GM18499 (cell line): Measurements from ENCODE around the gene CMAS.
"Not testable (repeated sequence)": the region's sequence is repeated elsewhere in the genome, so short reads cannot be mapped to it uniquely, and the experiment has no call there.

Source experiments
- ATAC-seq: cut with Tn5 transposase; IDR thresholded peaks from one replicate; pipeline ENCODE4 v1.9.1; 2021; ENCODE audit warnings: moderate number of reproducible peaks; ENCODE audit not compliant: insufficient read depth, unreplicated experiment

CMAS gene

DNA sequence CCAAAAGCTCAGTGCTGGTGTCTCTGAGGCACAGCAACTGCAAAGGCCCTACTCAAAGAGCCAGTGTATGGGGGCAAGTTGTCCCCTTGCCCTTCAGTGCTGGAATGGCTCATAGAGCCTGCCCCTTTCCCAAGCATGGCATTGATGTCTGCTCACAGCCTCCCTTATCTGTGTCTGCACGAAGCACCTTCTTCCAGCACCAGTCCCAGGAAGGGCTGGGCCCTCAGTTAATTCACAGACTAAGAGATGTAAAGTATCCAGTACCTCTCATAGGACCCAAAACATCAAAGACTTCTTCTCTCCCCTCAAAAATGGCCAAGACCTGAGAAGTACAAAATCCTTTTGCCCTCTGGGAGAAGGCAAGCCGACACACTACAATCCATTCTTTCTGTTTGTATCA is 1.6 kb upstream of the CMAS start:
- ATAC-seq: no peak

DNA sequence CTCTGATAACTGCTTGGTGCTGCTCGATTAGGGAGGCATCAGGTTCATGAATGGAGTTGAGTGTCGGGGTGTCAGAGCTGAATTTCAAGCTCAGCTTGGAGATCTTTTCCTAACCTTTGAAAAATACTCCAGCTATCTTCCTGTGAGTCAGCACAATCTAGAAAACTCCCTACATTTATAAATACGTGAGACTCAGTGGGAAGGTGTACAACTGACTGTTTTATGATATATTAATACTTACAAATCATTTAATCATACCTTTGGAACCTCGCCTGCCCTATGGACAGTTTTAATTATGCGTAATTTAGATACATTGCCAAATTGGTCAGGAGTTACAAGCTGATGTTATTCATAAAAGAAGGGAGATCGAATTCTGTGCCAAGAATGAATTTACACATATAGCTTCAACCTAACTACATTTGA is 961 bp downstream of the CMAS start:
- ATAC-seq: no peak

DNA sequence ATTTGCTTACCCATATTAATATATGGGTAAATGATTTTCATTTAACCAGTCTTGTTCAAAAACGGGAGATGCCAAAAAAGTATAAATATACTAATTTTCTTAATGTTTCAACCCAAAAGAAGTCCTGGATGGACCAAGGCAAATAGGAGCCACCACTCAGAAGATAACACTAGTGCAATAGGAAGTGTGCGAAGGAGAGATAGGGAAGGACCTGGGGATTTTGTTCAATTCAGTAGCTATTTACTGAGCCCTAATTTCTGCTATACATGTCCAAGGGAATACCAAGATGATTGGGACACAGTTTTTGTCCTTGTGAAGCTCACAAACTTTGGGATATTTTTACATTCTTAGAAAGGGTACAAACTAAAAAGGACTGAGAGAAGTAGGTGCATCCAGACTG is 1.5 kb downstream of the CMAS start:
- ATAC-seq: no peak

DNA sequence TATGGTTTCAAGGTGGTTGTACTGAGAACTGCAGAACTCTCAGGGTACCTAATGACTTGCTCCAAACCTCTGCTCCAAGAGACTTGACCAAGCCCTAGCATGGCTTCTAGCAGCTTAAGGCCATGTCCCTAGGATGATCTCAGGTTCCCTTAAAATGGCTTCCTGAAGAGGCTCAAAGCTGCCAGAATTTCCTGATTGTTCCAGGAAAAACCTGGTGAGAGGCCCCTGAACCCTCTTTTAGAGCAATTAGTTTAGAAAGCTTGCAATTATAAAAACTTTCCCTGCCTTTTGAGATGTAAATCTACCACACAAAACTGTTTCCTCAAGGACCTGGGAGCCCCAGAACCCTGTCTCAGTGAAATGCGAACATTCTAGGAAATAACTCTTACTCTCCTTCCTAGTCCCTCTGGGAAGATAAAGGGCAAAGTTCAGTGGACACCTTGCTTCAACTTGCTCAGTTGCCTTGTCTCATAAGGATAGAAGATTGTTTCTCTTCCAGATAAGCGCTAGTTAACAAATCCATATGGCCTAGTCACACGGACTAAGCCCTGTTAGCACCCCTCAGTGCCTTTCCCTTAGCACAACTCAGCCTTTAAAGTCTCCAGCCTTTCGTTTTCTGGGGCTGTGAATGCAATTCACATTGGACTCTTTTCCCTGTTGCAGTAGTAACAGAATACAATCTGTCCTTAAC is 2.5 kb downstream of the CMAS start:
- no peak for ATAC-seq

DNA sequence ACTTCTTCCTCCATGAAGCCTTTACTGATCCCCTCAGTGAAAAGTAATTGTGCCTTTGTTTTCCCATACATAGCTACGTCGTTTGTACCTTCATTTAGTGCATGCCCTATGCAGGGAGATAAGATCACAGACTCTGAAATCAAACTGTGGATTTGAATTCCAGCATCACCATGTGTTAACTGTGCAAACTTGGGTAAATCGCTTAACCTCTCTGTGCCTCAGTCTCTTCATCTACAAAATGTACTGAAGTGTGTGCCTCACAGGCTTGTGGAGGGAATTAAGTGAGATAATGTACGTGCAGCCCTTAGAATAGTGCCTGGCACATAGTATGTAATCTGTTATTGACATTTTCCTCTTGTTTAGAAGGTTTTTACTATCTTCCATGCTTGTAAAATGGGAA is 4.1 kb downstream of the CMAS start:
- no peak for ATAC-seq

DNA sequence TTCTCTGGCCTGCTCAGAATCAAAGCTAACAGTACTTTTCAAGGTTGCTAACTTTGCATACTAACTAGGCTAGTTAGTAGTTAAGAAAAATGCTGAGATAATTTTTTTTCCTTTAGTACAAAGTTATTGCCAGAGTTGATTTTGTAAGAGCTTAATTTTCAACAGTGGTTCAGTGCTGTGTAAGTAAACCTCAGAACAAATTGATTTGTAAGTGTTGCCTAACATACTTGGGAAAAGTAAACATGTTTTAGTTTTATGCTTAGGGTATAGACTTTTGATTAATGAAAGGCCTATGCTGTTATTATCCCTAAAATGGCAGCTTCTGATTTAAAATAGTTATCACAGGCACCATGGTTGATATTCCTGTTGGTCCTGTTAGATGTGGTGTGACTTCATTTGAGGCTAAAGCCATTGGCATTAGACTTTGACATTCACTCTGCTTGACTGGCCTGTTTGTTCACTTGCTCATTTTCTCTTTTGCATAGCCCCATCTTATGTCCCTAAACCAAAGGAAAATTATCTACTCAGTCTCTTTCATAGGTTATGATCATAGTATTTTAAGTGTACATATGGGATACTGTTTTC is 5.2 kb downstream of the CMAS start:
- no peak for ATAC-seq

DNA sequence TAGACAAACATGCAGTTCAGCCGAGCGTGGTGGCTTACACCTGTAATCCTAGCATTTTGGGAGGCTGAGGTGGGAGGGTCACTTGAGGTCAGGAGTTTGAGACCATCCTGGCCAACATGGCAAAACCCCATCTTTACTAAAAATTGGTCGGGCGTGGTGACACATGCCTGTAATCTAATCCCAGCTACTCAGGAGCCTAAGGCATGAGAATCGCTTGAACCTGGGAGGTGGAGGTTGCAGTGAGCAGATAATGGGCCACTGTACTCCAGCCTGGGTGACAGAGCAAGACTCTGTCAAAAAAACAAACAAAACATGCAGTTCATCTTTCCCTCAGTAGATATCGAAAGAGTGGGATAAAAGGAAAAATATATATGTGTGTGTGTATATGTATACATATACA is 7.0 kb downstream of the CMAS start:
- ATAC-seq: not testable (repeated sequence)

DNA sequence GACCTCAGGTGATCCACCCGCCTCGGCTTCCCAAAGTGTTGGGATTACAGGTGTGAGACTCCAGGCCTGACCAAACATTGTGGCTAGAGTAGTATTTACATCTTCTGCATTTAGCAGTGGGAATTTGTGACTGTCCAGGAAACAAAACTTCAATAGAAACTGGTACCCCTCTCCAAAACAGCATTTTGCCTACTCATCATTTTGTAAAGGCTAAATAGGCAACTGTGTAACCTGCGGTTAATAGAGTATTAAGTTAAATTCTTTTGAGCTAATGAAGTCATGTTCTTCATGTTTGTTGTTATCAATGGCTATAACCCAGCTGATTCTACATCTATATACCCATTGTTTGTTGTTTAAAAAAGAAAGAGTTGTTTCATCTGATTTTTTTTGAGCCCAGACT is 8.1 kb downstream of the CMAS start:
- no peak for ATAC-seq

DNA sequence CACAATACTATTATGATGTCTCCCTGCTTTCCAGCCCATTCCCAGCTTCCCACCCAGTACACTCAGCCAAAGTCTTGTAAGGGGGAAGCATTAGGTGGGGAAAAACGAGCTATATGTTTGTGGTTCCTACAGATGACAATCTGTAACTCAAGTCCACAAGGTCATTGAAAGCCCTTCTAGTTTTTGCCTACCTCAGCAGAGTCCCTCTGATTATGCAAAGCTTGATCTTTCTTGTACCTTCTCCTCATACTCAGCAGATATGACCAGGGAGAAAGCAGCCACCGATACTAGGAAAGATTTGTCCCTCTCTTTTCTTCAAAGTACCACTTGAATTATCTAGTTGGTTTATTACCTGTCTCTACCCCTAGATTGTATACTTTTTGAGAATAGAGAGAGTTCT is 10.6 kb downstream of the CMAS start:
- no peak for ATAC-seq

DNA sequence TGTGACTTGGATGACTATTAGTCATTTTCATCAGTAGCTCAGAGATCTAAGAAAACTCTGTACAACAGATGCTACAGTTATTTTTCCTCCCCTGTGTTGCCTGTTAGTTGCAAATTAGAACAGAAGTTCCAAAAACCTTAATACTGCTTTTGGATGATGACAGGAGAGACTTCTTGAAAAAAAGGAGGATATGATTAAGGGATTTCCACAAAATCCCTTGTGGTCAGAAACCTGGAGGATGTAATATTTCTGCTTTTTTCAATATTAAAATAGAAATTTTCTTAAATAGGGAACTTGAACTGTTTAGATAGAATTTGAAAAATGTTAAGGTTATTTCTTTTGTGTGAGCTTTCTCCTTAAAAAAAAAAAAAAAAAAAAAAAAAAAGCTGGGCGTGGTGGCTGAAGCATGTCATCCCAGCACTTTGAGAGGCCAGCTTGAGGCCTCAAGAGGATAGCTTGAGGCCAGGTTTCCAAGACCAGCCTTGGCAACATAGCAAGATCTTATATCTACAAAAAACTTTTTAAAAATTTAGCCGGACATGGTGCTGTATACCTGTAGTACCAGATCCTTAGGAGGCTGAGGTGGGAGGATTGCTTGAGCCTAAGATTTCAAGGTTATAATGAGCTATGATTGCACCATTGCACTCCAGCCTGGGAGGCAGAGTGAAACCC is 14.1 kb downstream of the CMAS start:
- ATAC-seq: no peak

DNA sequence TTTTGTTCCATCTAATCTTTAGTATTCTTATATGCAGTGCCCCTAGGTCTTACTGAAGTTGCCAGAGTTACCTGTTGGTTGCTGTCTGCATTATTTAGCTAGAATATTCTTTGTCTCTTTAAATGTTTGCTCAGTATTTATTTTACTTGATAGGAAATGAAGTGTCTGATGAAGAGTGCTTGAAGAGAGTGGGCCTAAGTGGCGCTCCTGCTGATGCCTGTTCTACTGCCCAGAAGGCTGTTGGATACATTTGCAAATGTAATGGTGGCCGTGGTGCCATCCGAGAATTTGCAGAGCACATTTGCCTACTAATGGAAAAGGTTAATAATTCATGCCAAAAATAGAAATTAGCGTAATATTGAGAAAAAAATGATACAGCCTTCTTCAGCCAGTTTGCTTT is 18.9 kb downstream of the CMAS start:
- no peak for ATAC-seq

DNA sequence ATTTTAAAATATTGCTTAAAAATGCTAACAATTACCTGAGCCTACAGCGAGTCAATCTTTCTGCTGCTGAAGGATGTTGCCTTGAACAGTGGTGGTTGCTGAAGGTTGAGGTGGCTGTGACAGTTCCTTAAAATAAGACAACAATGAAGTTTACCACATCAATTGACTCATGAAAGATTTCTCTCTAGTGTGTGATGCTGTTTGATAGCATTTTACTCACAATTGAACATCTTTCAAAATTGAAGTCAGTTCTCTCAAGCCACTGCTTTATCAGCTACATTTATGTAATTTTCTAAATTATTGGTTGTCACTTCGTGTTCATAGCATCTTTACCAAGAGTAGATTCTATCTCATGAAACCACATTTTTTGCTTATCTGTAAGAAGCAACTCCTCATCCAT is 20.3 kb downstream of the CMAS start:
- no peak for ATAC-seq

DNA sequence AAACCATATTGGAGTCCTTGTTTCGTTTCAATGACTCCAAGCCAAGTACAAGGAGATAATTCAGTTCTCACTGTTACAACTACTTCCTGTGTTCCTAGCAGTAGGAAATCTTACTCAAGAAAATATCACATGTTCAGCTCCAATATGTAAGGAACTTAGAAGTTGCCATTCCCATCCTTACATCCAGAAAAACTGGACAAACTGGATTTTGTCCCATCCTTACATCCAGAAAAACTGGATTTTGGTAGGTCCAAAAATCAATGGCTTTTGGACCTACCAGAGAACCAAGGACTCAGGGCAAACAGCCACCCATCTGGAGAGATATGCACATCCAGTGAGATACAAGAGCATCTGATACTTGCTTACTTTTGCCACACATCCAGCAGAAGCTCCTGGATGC is 23.8 kb downstream of the CMAS start:
- no peak for ATAC-seq

DNA sequence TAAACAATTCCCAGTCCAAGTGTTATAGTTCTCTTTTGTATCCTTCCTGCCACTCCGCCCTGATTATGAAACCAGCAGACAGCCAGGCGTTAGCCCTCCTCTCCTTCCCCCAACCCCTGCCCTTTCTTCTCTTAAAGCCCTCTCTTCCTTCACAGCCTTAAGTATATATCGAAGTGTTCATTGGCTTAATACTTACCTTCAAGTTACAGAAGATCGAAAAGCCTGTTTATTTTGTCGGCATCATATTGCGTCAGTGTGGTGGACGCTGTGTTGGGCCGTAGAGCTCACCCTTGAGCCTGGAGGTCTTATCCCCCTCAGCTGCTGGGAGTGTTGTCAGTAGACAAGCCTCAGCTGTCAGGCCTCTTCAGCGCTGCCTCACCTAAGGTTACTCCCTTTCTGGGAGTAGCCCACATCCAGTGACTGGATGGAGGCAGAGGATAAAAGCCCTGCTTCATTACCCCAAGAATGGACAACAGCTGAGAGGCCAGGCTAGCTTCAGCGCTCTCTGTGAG is 36.2 kb downstream of the CMAS start:
- ATAC-seq: no peak

DNA sequence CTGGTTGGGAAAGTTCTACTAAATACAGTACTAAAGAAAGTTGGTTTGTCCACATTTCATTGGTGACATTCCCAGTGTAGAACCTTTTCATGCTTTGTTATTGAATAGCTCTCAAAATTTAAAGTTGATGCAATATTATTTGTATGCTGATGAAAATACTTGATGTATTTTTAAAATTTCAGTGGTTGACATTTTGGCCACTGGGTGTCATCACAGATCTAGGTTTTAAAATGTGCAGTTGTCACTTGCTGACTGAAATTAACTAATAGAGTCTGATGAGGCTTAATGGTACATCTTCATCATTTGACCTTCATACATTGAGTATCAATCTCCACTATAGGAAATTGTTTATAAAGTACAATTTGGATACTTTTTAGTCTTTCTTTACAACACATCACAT is 37.1 kb downstream of the CMAS start:
- no peak for ATAC-seq

DNA sequence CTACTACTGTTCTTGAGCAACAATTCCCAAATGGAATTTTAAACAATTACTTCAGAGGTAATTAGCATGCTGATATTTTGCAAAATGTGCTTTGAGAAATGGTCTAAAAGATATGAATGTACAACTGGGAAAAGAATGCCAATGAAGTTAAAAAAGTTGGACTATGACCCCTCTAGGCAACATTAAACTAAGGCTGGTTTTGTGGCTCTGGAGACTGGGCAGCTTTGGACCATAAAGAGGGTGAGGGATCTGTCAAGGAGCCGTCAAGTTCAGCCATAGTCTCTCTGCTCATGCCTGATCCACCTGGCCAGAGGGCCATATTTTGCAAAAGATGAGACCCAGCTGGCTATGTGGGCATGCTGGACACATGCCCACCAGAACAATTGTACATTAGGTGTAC is 38.8 kb downstream of the CMAS start:
- ATAC-seq: no peak

DNA sequence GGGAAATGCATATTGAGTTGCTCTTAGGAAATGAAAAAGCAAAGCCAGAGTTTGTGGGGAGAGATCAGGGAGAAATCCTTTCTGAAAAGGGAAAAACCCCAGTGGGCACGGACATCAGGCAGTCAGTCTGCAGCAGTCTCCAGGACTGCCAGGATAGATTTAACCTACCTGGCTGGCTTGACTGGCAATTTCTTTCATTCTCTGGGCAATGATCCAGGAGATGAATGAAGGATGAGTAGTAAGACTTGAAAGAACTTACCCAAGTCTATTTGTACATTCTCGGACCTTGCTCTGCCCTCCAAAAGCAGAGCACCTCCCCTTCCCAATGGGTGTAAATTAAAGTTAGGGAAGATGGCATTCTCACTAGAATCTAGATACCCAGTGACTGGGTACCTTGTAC is 42.9 kb downstream of the CMAS start:
- no peak for ATAC-seq

DNA sequence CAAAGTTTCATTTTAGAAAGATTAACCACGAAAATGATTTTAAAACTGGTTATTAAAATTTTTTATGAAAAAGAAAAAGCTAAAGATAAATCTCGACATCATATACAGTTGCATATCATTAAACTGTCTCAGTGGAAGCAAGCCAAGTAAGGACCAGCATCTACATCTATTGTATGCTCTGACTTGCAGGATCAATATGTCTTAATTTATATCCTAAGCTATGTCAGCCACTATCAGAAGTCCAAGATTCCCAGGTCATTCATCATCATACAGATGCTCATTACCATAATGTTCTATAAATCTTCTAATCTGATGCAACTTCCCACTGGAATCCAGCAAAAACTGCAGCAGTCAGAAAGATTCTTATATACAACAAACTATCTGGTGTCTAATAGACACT is 43.5 kb downstream of the CMAS start:
- ATAC-seq: no peak

DNA sequence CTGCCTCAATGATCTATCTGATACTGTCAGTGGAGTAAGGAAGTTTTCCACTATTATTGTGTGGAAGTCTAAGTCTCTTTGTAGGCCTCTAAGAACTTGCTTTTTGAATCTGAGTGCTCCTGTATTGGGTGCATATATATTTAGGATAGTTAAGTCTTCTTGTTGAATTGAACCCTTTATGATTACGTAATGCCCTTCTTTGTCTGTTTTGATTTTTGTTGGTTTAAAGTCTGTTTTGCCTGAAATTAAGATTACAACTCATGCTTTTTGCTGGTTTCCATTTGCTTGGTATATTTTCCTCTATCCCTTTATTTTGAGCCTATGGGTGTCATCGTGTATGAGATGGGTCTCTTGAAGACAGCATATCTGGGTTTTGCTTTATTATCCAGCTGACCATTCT is 53.0 kb downstream of the CMAS start:
- not testable (repeated sequence) for ATAC-seq

DNA sequence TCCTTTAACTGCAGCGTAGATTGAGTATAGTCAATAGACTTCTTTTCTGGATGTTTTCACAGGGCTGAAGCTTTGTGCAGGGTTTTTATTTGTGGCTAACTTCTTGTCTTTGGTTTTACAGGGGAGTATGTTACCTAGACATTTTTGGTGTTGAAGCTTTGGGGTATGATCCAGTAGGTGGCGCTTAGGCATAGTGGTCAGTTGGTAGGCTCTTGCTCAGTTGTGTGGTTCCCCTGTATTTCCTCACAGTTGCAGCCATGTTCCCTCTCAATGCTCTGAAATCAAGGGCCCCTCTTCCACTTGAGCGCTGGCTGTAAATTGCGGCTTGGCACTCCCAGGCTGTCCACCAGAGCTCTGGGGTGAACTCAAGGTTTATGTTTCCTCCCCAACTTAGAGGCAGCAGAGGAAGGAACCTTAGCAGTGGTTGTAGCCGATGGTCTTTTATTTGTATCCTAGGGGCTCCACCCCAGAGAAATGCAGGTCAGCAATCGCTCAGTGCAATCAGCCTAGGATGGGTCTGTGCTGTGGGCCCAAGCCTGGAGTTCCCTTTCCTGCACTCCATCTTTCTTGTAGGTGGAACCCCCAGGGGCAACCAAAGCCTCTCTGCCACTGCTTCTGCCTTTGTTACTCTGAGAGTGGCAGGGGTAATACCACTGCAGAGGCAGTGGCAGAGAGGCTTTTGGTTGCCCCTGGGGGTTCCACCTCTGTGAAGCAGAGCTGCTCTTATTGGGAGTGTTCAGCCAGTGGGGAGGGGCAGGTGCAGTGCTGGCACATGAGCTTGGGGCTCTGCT is 55.1 kb downstream of the CMAS start:
- ATAC-seq: peak; percentile 68

DNA sequence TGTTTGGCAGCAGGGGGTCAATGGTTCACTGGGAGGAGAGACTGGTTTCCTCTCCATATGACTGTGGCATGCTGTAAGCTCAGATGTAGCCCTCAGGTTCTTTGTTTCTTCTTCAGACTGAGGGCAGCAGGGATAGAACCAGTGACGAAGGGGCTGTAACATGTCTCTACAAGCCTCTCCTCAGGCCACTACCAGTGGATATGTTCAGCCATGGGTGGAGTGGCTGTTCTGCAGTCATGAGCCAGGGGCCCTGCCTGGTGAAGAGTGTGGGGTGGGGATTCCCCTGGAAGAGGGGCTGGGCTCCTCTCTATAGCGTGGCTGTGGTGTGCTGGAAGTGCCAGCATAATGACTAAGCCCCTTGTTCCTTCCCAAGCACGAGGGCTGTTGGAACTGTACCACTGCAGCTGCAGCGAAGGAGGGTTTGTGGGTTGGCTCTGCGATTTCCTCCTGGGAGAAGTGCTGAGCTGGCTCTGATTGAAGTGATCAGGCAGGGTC is 55.8 kb downstream of the CMAS start:
- ATAC-seq: no peak
